Erythroblast (primary cell): Measurements from ENCODE around the gene EXTL1.

Experiments
- GATA1 ChIP-seq: IDR thresholded peaks from 2 replicates; pipeline ENCODE4 v1.6.1; 2011; ENCODE audit warnings: low read depth, mild to moderate bottlenecking, control low read depth, low read length, moderate library complexity
- POLR2A ChIP-seq: IDR thresholded peaks from 2 replicates; pipeline ENCODE4 v1.6.1; 2011; ENCODE audit warnings: mild to moderate bottlenecking, low read length

DNA sequence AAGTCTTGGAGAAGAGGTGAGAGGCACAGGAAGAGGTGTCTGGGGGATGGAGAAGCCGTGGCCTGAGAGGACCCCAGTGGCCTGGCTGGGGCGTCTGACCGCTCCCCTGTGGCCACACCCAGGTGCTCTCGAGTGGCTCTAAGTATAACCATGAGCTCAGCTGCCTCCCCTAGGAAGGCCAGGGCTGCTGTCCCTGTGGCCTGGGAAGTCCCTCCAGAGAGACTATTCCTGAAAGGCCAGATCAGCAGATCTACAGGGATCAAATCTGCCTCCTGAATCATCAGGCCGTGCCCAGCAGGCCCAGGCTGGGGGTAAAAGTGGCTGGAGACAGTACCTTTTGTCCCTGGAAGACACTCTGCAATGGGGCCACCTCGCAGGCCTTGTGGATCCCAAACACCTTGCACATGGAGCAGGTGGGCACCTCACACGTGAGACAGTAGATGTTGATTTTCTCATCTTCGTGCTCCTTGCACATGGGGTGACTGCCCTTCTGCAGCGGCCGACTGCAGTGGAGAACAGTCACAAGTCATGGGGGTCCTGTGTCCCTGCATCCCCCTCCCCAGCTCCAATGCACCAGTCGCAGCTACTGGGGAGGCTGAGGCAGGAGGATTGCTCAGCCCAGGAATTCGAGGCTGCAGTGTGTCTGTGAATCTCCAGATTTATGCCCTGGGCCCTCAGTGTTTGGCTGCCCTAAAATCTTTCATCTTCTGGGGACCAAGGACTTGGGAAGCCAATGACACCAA lies 39.4 kb downstream of the EXTL1 start:
- no peak for TF ChIP-seq POLR2A
- TF ChIP-seq GATA1, result no peak
